OCI-LY7 (cell line): ENCODE data around the gene SALL2.

Experiments used
- CTCF ChIP-seq: fragments of 200-600 bp; sonication (generic); conservative IDR thresholded peaks from 2 replicates; pipeline ENCODE4 v1.5.1; 2014; ENCODE audit warnings: mild to moderate bottlenecking, antibody characterized with exemption, low read length, moderate library complexity, mixed read lengths
- EZH2phosphoT487 ChIP-seq: fragments of 200-600 bp; sonication (generic); IDR thresholded peaks from 2 replicates; pipeline ENCODE4 v1.6.1; 2018; ENCODE audit warnings: low read depth, borderline replicate concordance, mild to moderate bottlenecking, mixed run types, antibody characterized with exemption, low read length, moderate library complexity, mixed read lengths

DNA sequence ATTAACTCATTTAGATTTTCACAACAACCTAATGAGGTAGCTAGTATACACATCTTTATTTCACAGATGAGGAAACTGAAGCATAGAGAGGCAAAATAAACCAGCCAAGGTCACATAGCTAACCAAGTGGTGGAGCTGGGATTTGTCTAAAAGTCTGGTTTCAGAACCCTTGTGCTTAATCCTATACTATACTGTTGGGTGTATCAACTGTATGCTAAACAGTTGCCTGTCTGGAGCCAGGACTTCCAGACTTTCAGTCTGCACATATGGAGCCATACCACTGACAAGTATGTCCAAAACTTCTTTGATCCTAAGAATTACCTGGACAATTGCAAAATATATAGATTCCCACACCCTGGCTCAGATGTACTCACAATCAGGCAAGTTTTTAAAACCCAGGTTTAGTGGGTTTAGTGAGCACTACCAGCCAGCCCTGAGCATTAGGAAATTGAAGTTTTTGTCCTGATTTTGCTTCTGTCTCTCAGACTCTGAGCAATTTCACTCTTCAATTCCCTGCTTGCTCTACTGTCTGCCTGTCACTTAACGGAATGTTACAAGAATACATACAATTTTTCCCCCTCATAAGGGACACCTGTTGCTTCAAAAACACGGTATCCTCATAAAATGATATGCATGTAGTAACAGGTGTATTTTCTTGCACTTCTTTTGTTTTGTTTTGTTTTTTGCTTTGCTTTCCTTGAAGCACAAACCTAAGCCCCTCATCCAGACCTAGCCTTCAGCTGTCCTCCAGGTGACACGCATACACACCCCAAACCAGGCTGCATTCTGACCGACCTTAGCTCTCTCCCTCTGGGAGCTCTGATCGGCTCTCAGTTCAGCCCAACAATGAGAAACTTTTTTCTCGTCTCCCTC lies 9.6 kb upstream of the SALL2 start:
- TF ChIP-seq CTCF, result no peak
- no peak for TF ChIP-seq EZH2phosphoT487
